Measurements from ENCODE around the gene TBC1D5. TPM values are rescaled to one million over a fixed set of nuclear protein-coding genes. Genes with fewer than 3 reads are reported as not detected.

Gene TBC1D5
- total RNA-seq, 1 experiment from 2014 or later = 33.9 TPM

GRCh38 chr3:17744693-17745092 lies 2.3 kb upstream of the TBC1D5 start:
- no TSS peak for BruUV-seq (replicated peaks)
- H3K4me2 ChIP-seq (ENCODE audit: low read length) = no peak overlapping the region
- H3K36me3 ChIP-seq (ENCODE audit: control insufficient read depth in 1 of 2, insufficient read depth in 2 of 2, low read length in 2 of 2) = no peaks in the 10 kb centered on the region
- H3K9ac ChIP-seq (ENCODE audit: low read length) = no peak overlapping the region
- no peaks in the 10 kb centered on the region for H3K9me2 ChIP-seq (ENCODE audit: insufficient read depth)
- POLR2A ChIA-PET = no interaction called here
- intact Hi-C loops (cut with micrococcal nuclease) = loop anchor here (5.0 kb wide), 1 partner anchor 107 kb away; no protein-coding TSS in a partner anchor
- no peak for ATAC-seq
- TF ChIP-seq SP1 (IDR thresholded peaks at IDR 0.05; ENCODE audit: low read depth) = no peak
- no peak for TF ChIP-seq ZFX (IDR thresholded peaks at IDR 0.05)
- no peak for TF ChIP-seq MAX (IDR thresholded peaks at IDR 0.05)
- no peak for TF ChIP-seq CTCF (IDR thresholded peaks at IDR 0.05 in 2 of 3, conservative IDR thresholded peaks at IDR 0.05 in 1 of 3; ENCODE audit: borderline replicate concordance in 1 of 3, insufficient read depth in 1 of 3, low read depth in 2 of 3, low read length in 2 of 3)
- no peak for TF ChIP-seq FOSL1 (IDR thresholded peaks at IDR 0.05; ENCODE audit: low read depth)
- no peak for TF ChIP-seq CEBPB (IDR thresholded peaks at IDR 0.05; ENCODE audit: low read depth)
- no peak for TF ChIP-seq REST (IDR thresholded peaks at IDR 0.05; ENCODE audit: low read depth)
- no peak for TF ChIP-seq ELF1 (IDR thresholded peaks at IDR 0.05; ENCODE audit: borderline replicate concordance, low read depth)
- TF ChIP-seq EGR1 (IDR thresholded peaks at IDR 0.05; ENCODE audit: low read depth) = no peak
- TF ChIP-seq ZNF274 (IDR thresholded peaks at IDR 0.05; ENCODE audit: low read depth, low read length) = no peak
- TF ChIP-seq SRF (IDR thresholded peaks at IDR 0.05; ENCODE audit: low read depth) = no peak
- no peak for TF ChIP-seq ZBTB33 (IDR thresholded peaks at IDR 0.05; ENCODE audit: extremely low read depth, insufficient replicate concordance, low read length)
- TF ChIP-seq RAD21 (IDR thresholded peaks at IDR 0.05; ENCODE audit: low read depth) = no peak
- no peak for TF ChIP-seq POLR2A (IDR thresholded peaks at IDR 0.05; ENCODE audit: borderline replicate concordance, extremely low read depth, insufficient read depth, insufficient read length)
- TF ChIP-seq POLR2AphosphoS5 (IDR thresholded peaks at IDR 0.05; ENCODE audit: low read depth, low read length) = no peak
- TF ChIP-seq SIN3A (IDR thresholded peaks at IDR 0.05; ENCODE audit: low read depth) = no peak
- TF ChIP-seq ATF3 (IDR thresholded peaks at IDR 0.05) = no peak
- no peak for TF ChIP-seq CBX3 (IDR thresholded peaks at IDR 0.05; ENCODE audit: low read depth)
- no peak for TF ChIP-seq TCF7L2 (IDR thresholded peaks at IDR 0.05; ENCODE audit: borderline replicate concordance, extremely low read depth, insufficient read depth, insufficient read length)
- TF ChIP-seq JUND (IDR thresholded peaks at IDR 0.05) = no peak
- H3K79me2 ChIP-seq (ENCODE audit: insufficient read depth, low read length) = peaks cover 21% of the 10 kb centered on the region
- RAD21 ChIA-PET (ENCODE audit: low non-redundant PET in 1 of 2, low total read pairs in 2 of 2, uncharacterized antibody in 2 of 2, unreplicated experiment in 2 of 2) = interaction anchor here in 1 of 2 experiments (0.9 kb wide), 1 partner anchor 140 kb away, joined by 5 read pairs; no protein-coding TSS in a partner anchor
- CTCF ChIA-PET = no interaction called here
- H3K9me3 ChIP-seq (ENCODE audit: control insufficient read depth in 1 of 2, insufficient read depth in 1 of 2, low read depth in 1 of 2, low read length in 2 of 2) = no peaks in the 10 kb centered on the region
- H3K4me1 ChIP-seq (ENCODE audit: control insufficient read depth in 1 of 2, insufficient read depth in 2 of 2, low read length in 2 of 2) = peaks cover 9 to 19% of the 10 kb centered on the region in 2 experiments; a peak in 2 of 4 replicates
- DNase-seq (ENCODE audit: low read depth, low spot score) = no peak
- H3K27me3 ChIP-seq (ENCODE audit: insufficient read depth, low read length) = no peaks in the 10 kb centered on the region
- H2AFZ ChIP-seq (ENCODE audit: low read depth, low read length, poor library complexity, severe bottlenecking) = no peak overlapping the region
- H4K20me1 ChIP-seq (ENCODE audit: insufficient read depth) = no peaks in the 10 kb centered on the region
- no peak overlapping the region for H3K4me3 ChIP-seq (replicated peaks in 1 of 2; ENCODE audit: low read depth in 1 of 2, low read length in 2 of 2)
- H3K27ac ChIP-seq (ENCODE audit: low read depth, low read length) = no peak overlapping the region

Measured in HCT116 (cell line).